ENCODE data around the gene RGS7BP. TPM values are rescaled to one million over a fixed set of nuclear protein-coding genes. Genes with fewer than 3 reads are reported as not detected.

RGS7BP gene
- polyA plus RNA-seq, 3 donors, result not detected

GRCh38 chr5:64570395-64570996 lies 64.7 kb downstream of the RGS7BP start:
- Histone ChIP-seq H3K27me3 (ENCODE audit: control insufficient read depth in 2 of 2, insufficient read depth in 2 of 2, low read length in 2 of 2) (no peaks in the 10 kb centered on the region), H3K79me2 (ENCODE audit: insufficient read depth, low read length) (no peaks in the 10 kb centered on the region), H3K27ac (ENCODE audit: low read depth in 1 of 2, low read length in 2 of 2) (no peak overlapping the region), H3K4me3 (replicated peaks in 1 of 3; ENCODE audit: low read depth in 2 of 3, low read length in 3 of 3) (no peak overlapping the region), H4K20me1 (ENCODE audit: insufficient read depth, low read length) (no peaks in the 10 kb centered on the region), H3K9me3 (replicated peaks in 1 of 2; ENCODE audit: control insufficient read depth in 1 of 2, insufficient read depth in 1 of 2, low read length in 2 of 2) (no peaks in the 10 kb centered on the region), H3K4me1 (ENCODE audit: control insufficient read depth in 1 of 2, insufficient read depth in 2 of 2, low read length in 2 of 2) (no peaks in the 10 kb centered on the region), H3K36me3 (replicated peaks in 1 of 2; ENCODE audit: control insufficient read depth in 1 of 2, insufficient read depth in 2 of 2, low read length in 2 of 2) (no peaks in the 10 kb centered on the region), H3K4me2 (replicated peaks; ENCODE audit: extremely low read depth, low read length, poor library complexity, severe bottlenecking) (no peak overlapping the region), H3K9ac (ENCODE audit: insufficient read depth, low read length, poor library complexity, severe bottlenecking) (no peak overlapping the region), H2AFZ (ENCODE audit: insufficient read depth, low read depth, low read length, poor library complexity, severe bottlenecking) (no peak overlapping the region)
- H3K27ac Mint-ChIP-seq, result no peak overlapping the region
- H3K9me3 Mint-ChIP-seq, result peaks cover 0 to 3% (median 0%) of the 10 kb centered on the region in 7 donors
- no CpG with 5 or more reads among the region's 2 CpGs for WGBS (ENCODE audit: insufficient coverage)
- no peak overlapping the region for H3K4me3 Mint-ChIP-seq
- no peak for DNase-seq
- no peaks in the 10 kb centered on the region for H3K4me1 Mint-ChIP-seq
- no peaks in the 10 kb centered on the region for H3K36me3 Mint-ChIP-seq
- intact Hi-C loops (cut with micrococcal nuclease), result no loop called here
- H3K27me3 Mint-ChIP-seq (ENCODE audit: low read depth in 3 of 3), result peaks cover 0 to 2% (median 0%) of the 10 kb centered on the region in 3 donors
- no peak for TF ChIP-seq CTCF (IDR thresholded peaks at IDR 0.05)

GRCh38 chr5:64575561-64575960 lies 69.7 kb downstream of the RGS7BP start:
- DNase-seq, result no peak
- Histone ChIP-seq H3K36me3 (replicated peaks in 1 of 2; ENCODE audit: control insufficient read depth in 1 of 2, insufficient read depth in 2 of 2, low read length in 2 of 2) (no peaks in the 10 kb centered on the region), H2AFZ (ENCODE audit: insufficient read depth, low read depth, low read length, poor library complexity, severe bottlenecking) (no peak overlapping the region), H3K9me3 (replicated peaks in 1 of 2; ENCODE audit: control insufficient read depth in 1 of 2, insufficient read depth in 1 of 2, low read length in 2 of 2) (no peaks in the 10 kb centered on the region), H3K27ac (ENCODE audit: low read depth in 1 of 2, low read length in 2 of 2) (no peak overlapping the region), H3K9ac (ENCODE audit: insufficient read depth, low read length, poor library complexity, severe bottlenecking) (no peak overlapping the region), H3K4me1 (ENCODE audit: control insufficient read depth in 1 of 2, insufficient read depth in 2 of 2, low read length in 2 of 2) (no peaks in the 10 kb centered on the region), H3K4me2 (replicated peaks; ENCODE audit: extremely low read depth, low read length, poor library complexity, severe bottlenecking) (no peak overlapping the region), H3K4me3 (replicated peaks in 1 of 3; ENCODE audit: low read depth in 2 of 3, low read length in 3 of 3) (no peak overlapping the region), H3K79me2 (ENCODE audit: insufficient read depth, low read length) (no peaks in the 10 kb centered on the region), H4K20me1 (ENCODE audit: insufficient read depth, low read length) (no peaks in the 10 kb centered on the region), H3K27me3 (ENCODE audit: control insufficient read depth in 2 of 2, insufficient read depth in 2 of 2, low read length in 2 of 2) (no peaks in the 10 kb centered on the region)
- Mint-ChIP-seq H3K36me3 (no peaks in the 10 kb centered on the region), H3K9me3 (peaks cover 0 to 2% (median 0%) of the 10 kb centered on the region in 7 donors), H3K4me1 (no peaks in the 10 kb centered on the region), H3K27ac (no peak overlapping the region), H3K4me3 (no peak overlapping the region), H3K27me3 (ENCODE audit: low read depth in 3 of 3) (peaks cover 0 to 2% (median 1%) of the 10 kb centered on the region in 3 donors)
- WGBS (ENCODE audit: insufficient coverage), result 65% methylated on average over 3 of the region's 5 CpGs
- intact Hi-C loops (cut with micrococcal nuclease), result no loop called here
- no peak for TF ChIP-seq CTCF (IDR thresholded peaks at IDR 0.05)

Data from CD14-positive monocyte (primary cell).